Medulla oblongata (tissue), 1 donor: ENCODE results near the gene EEF1AKMT2.

Experiments
- DNase-seq: peaks from one replicate; pipeline ENCODE4 v3.0.0-alpha.2; 2015; ENCODE audit errors: extremely low spot score

The EEF1AKMT2 gene

DNA sequence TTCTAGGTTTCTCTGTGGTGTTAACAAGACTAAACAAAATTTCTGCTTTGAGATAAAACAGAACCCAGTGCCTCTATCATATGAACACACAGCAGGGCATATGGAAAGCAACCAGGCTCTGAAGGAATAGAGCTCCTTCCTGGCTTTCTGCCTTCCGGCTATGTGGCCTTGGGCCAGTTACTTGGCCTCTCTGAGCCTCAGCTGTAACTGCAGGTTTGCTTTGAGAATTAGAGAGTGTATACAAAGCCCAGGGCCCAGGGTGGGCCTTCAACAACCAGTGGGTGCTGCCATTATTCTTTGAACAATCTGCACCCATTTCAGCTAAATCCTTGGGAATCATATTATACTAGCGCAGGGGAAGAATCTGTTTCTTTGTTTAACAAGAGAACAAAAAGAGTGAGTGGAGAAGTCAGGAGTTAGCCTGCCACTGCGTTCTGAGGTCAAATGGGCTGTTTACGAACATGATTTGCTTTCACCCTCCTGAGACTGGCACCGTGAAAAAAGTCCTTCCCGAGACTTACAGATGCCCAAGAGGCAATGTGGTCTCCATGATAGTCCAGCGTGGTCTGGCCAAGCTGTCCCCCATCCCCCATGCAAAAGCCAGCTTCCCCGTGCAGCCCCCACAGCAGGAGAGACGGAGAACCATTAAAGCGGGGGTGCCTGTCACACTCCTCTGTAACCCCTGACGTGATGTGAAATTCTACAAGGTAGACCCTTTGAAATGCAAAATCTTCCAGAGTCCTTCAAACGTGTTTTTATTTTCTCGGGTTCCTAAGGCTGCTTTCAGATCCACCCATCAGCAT, 52.4 kb downstream of the EEF1AKMT2 start:
- peak; percentile 65 for DNase-seq

DNA sequence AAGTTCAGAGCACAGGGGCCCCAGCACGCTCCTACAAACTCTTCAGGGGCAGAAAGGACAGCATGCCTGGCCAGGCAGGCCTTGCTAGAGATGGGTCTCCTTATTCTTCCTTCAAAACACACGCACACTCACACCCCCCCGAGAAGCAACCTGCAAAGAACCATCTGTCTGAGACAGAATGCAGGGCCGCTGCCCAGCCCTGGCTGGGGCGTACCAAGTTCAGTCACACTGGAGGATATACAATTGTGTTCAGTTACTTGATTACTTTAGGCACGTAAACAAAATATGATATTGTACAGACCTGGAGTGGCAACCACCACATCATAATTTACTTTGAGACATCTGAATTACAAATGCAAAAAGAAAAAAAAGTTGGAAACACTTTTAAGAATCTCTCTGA, 53.2 kb downstream of the EEF1AKMT2 start:
- DNase-seq, result peak; percentile 17

DNA sequence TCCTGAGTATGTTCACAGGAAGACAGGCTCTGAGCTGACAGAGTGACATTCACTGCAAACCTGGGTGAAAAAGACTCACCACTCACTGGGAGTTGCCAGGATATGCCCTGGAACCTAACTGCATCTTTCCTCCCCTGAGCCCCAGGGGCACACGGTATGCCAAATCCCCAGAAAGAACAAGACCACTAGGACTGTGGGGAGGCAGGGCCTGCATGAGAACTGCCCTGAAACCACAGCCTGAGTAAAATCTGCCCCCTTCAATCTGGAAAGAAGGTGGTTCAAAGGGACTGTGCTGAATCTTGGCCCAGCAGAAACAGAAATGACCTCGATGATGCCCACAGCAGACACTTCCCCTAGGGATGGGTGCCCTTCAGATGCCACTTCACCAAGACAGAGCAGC, 54.0 kb downstream of the EEF1AKMT2 start:
- peak; percentile 8 for DNase-seq

DNA sequence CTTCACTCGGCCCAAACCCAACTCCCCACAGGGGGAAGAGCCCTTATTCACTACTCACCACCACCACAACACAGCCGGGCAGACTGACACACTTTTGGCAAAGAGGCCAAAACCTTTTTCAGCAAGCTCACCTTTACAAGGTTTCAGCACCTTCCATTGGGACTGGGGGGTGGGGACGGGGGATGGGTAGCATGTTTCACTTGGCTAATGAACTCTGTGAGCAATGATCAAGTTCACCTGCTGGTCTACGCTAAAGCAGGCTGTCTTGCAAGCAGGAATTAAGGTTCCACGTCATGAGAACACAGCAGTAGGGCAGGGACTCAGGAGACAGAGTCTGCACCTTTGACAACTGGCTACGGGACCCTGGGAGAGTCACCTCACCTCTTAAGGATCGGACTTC, 54.5 kb downstream of the EEF1AKMT2 start:
- no peak for DNase-seq

DNA sequence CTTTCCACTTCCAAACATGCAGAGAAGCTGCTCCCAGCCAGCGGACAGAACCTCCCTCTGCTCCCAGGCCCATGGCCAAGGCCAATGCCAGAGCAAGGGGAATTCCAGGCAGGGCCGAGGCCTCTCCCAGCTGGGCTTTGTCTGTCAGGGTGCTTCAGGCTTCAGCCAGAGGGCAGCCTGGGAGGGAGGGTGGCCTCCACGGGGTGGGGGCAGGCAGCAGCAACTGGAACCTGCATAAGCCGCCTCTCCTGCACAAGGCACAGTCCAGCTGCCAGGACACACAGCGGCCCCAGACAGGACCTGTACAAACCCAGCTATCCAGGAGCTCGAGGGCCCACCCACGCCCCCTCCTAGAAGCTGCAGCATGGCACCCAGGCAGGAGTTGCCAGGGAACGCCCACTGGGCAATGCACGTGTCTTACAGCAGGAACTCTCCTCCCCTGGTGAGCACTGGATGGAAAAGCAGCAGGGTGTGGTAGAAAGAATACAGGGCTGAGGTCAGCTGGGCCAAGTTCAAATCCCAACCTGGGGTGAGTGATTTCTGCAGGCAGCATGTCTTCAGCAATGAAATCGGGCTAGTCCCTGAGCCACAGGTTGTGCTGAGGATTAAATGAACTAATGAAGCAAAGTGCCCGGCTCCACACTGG, 55.1 kb downstream of the EEF1AKMT2 start:
- peak; percentile 90 for DNase-seq

DNA sequence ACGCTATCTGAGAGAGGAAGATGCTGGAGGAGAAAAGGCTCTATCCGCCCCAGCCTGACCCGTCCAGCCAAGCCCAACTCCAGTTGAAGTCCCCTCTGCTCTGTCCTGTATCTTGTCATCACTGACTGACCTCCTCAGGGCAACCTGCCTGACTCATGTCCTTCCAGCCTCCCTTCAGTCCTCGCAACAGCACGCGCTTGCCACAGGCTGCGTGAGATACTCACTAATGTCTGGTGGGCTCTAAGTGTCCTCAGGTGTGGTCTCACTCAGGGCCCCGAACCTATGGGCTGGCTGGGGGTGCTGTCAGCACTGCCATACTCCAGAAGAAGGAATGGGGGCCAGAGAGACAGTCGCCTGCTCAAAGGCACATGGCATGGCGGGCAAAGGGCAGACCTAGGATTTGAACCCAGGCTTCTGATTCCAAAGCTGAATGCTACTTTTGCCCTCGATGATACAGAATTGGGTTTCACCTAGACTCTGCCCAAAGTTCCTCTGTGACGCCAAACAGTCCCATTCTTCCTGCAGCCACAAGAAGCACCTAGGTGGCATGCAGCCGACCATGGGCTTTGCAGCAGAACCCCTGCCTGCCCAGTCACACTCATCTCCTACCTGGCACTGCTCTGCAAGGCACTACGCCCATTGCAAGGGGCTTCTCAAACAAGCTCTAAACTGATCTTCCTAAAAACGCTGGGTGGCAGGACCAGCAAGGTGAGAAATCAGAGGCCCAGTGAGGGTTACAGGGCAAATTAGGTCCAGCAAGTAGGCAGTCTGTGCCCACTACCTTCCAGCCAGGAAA, 56.0 kb downstream of the EEF1AKMT2 start:
- peak; percentile 2 for DNase-seq

DNA sequence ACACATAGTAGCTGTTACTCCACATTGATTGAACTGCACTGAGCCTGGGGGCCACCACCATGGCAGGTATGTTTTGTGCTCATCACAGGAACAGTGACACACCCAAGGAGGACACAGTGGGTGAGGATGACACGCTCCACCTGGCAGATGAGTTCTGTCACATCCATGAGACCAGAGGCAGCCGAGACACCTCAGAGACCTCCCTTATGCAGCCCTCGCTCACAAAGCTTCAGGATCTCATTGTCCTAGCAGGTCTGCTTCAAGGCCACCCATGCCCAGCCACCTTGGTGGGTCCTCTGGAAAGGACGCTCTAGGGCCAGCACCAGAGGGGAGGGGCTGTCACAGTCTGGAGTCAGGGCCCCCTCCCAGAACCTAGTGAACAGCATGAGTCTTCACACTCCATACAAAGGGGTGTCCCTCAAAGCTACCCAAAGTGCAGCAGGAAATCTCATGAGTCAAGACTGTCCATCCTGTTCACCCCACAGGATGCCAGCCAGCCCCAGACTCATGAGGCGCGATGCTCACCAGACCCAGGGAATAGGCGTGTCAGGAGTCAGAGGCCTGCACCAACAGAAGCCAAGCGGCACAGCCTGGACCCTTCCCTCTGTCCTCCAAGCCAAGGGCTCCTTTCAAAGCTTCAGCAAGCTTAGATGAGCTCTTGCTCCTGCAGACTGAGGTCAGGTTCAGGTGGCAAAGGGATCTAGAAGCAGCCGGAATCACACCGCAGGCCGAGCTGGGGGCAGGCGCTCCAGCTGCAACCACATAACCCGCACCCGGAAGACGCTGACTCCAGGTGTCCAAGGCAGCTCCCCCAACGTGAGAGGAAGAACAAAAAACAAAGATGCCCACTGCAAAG, 57.1 kb downstream of the EEF1AKMT2 start:
- no peak for DNase-seq

DNA sequence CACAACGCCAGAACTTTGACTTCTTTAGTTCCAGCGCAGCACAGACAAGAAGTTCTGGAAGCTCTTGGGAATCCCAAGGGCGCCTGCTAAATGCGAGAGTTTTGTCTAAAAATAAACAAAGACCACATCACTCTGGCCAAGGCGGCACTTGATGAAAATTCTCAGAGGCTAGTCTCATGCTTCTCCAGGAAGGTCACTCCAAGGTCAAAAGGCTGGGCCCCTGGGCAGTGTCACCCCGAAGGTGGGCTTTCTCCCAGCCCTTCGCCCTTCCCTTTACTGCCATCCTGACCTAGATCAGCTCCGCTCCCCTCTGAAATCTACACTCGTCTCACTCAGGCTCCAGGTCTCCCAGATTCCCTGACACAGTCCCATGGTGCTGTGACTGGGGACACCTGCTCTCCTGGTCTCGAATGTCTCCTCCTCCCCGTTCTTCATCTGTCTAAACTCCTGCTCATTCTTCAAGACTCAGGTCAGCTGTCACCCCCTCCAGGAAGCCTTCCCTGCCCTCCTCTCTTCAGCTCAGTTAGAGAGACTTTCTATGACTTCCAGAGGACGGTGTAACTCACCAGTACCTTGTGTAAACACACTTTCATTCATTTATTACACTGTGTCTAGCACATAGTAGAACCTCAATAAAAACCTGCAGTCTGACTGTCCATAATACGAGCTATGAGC, 58.0 kb downstream of the EEF1AKMT2 start:
- no peak for DNase-seq

DNA sequence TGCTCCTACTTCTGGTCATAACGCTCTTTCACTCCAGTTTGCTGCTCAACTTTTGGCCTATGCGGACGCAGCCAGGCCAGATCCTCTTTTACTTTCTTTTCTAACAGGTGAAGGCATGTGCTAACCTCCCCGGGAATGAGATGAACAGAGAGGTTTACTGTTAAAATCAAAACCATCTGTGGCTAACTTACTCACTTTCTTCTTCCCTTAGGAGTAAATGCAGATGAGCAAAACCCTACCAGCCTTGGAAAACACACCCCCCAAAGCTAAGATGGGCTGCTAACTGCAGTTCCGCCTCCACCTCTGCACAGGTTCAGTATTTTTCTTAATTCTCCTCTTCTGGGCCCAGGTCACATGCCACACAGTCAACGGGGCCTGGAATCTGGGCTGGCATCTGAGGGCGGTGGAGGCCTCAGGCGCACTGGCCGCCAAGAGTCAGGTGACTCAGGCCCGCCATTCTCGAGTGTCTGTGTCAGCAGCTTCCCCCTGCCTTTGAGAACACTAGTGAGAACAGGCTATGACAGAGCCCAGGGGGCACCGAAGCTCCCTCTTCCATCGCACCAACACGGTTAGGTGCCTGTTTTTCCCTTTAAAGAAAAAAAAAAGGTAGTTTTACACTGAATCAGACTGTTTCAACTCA, 58.6 kb downstream of the EEF1AKMT2 start:
- peak; percentile 70 for DNase-seq

DNA sequence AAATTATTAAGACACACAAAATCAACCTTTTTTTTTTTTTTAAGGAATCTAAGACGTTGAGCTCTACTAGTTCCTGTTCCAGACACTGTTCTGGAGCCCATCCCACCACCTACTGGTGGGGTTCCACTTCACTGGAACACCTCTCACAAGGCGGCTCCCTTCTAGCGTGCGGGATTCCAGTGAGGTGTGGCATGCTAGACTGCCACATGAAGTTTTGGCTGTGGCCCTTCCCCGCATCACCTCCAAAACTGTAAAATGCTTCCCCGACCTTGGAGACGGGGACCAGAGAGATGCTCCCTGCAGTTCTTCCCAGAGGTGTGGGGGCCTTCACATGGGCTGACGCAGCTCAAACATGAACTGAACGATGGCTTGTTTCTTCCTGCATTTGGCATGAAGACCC, 60.1 kb downstream of the EEF1AKMT2 start:
- no peak for DNase-seq

DNA sequence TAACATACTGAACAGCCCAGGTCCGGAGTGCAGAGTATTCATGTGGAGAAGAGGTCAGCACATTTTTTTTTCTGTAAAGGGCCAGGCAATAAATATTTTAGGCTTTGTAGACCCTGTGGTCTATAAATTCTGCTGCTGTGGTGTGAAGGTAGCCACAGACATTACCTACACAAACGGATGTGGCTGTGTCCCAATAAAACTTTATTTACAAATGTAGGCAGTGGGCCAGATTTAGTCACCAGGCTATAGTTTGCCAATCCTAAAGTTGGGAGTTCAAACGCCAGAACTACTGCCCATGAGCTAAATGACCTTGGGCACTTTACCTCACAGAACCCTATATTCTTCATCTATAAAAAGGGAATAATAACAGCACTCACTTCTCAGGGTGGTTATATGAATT, 60.9 kb downstream of the EEF1AKMT2 start:
- DNase-seq, result no peak

DNA sequence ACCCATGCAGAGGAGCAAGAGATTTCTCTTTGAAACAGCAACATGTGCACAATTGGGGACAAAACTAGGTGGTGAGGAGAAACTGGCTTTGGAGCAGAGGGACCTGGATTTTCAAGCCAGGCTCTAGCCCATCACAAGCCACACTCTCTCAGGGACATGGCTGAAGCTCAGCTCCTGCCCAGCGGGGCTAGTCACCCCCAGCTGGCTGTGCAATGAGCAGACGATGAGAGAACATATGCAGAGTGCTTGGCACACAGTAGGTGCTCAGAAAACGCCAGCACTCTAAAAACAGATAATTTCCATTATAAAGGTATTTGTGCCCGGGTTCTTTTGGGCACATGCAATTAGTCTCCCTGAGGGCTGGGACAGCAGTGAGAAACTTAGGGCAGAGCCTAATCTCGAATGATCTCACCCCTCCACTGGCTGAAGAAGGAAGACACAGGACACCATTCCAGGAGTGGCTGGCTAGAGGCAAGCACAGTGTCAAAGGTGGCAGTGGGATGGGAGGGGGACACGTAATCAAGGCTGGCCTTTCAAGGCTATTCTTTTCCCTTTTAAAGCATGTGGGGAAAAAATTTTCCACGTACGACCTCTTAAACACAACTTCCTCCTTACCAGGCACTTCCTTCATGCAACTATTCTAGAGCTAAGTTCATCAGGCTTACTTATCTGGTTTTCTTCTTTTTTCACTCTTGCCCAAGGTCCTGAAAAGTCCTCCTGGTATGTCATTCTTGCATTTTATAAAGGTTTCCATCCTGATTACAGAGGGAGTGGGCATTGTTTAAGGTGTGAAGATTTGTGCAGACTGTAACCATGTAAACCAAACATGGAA, 62.6 kb downstream of the EEF1AKMT2 start:
- peak; percentile 38 for DNase-seq

DNA sequence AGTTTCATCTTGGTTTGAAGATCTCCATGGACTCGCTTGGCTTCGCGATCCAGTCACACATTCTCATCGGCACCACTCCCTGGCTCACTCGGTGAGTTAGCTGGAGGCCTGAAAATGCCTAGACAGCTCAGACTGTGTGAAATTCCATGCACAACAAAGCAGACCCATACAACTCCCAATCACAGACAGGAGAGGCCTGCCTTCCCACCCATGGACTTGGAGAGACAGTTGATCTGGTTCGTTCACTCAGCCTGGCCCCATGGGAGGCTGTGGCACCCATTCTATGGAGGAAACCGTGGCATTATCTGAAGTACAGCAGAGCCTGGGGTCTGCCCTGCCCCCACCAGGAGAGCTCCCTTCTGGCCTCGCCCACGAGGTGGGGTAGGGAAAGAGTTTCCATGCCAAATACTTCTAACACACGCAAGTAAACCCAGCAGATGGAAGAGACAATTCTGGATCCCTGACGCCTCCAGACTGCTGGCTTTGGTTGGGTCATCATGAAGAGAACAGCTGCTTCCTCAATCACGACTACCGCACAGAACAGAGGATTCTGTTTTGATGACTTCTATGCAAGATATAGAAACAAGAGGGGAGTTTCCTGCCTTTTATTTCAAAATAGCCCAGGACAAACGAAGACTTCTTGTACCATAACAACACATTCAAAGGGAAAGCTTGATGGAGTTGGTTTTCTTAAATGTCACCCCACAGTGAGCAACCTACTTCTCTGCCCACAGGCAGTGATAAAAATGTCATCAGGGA, 63.4 kb downstream of the EEF1AKMT2 start:
- peak; percentile 75 for DNase-seq

DNA sequence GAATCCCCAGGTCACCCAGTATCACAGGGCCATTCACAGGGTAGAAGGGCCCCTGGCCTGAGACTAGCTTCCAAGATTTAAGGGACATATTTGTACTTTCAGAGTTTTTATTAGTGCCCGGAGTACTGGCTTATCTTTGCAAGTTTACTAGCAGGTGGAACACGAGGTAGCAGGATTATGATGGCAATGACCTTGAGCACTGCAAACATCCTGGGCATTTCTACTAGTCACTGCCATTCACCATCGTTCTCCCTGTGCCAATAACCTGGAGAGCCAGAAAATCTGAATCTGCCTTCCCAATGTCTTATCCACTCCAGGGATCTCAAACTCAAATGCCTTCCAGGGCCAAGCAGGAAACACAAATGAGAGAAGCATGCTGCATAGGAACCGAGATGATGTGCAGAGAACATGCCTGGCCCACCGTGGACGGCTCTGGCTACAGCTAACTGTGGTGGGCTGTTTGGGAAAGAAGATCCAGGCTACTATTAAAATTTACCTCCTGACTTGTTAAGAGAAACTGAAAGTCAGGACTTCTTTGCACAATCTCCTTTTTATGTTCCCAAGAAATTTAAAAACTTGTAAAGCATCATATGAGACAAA, 64.2 kb downstream of the EEF1AKMT2 start:
- no peak for DNase-seq

DNA sequence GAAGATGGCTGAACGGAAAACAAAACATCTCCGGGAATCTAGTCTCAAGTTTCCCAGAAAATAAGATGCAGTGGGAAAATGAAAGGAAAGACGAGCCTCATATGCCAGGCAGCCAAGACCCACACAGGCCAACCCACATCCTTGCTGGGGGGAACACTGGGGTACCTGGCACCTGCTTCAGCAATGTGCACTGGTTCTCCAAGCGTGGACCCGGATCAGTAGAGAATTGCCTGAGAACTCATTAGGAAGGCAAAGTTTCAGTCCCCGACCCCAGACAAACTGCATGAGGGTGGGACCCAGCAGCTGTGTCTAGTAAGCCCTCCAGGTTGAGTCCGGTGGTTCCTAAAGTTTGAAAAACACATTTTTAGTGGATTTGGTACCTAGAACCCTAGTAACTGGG, 65.9 kb downstream of the EEF1AKMT2 start:
- no peak for DNase-seq

DNA sequence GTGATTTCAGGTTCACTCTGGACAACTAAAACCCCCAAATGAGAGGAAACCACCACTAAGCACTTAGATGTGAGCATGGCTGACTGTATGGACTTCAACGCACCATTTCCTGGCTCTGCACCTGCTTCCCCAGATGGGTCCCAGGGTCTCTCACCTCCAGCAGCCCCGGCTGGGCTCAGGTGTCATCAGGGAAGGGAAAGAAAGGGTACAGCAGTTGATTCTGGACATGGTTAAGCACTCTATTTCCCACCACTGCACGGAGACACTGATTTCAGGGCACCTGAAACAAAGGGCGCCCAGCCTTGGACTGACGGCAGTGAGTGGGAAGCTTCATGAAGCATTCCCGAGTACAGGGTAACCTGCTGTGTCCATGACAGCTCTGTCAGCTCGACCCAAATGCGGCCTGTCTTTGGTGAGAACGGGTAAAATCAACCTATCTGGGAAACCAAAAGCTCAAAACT, 66.5 kb downstream of the EEF1AKMT2 start:
- no peak for DNase-seq

DNA sequence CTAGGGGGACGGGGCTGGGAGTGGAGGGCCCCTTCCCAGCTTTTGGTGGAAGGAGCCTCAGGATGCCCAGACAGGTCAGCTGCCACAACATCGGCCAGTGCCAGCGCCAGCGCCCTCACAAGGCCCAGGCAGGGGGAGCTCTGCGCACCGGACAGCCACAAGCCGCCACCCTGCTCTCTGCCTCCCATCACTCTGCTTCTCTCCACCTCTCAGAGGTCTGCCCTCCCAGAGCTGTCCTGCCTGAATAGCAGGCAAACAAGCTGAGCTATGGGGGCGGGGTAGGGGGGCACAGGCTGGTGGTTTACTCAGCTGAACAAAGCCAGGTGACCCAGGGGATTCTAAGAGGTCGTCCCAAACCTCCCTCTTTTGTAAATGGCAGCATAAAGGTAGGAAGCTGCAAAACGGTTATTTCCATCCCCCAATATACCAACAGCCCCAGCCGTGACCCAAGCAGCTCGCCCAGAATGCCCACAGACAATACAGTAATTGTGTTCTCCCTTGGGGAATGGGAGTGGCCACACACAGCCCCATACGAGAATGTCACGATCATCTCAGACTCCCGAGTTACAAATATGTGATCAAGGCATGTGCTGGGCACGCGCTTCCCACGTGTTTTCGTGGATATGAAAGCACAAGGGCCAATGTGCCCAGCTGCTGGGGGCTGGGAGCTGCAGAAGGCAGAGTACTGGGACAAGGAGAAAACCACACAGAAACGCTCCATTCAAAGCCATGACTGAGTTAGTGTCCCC, 67.2 kb downstream of the EEF1AKMT2 start:
- peak; percentile 96 for DNase-seq

DNA sequence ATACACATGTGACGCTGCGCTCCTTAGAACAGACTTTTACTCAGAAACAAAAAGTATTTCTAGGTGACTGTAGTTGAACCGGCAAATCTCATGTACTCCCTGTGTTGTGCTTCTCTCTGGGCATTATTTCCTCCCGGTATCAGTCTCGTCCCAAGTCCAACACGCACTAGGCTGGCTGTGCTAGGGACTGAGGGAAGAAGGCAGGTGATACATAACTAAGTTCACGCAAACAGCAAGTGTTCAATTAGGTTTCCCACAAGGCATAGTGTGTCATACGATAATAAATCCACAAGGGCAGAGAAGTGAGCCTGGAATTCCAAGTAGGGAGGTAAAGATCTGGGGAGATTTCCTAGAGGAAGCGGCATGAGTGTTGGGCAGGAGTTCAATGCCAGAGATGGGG, 67.9 kb downstream of the EEF1AKMT2 start:
- DNase-seq, result peak; percentile 41
